MCF 10A (cell line): ENCODE measurements around the gene TRIM40. TPM values are rescaled to one million over a fixed set of nuclear protein-coding genes. Genes with fewer than 3 reads are reported as not detected.
A peak's percentile ranks its signal among the peaks of the same experiment; 100 is the strongest.

Experiments
- BruUV-seq: library from RNA; stranded (reverse); fragments of 400-500 nt; replicated peaks from 2 replicates; lab custom pipeline; 2021; lab: Mats Ljungman, UMichigan
- CTCF ChIA-PET: fragments of 300-600 bp; sonication (Branson Sonifier 250); formaldehyde crosslinking; extraction: SDS; loops from one replicate; lab custom pipeline; 2021; ENCODE audit warnings: antibody characterized with exemption, inconsistent platforms; lab: Yijun Ruan, JAX
- POLR2A ChIA-PET: fragments of 300-600, 350-650 bp; sonication (Branson Sonifier 250); formaldehyde crosslinking; extraction: SDS; loops from one replicate; lab custom pipeline; 2020; ENCODE audit warnings: antibody characterized with exemption, inconsistent platforms; lab: Yijun Ruan, JAX
- DNase-seq: peaks from one replicate; pipeline ENCODE4 v3.0.0-alpha.2; 2018; ENCODE audit not compliant: unreplicated experiment
- H3K27ac Mint-ChIP-seq: one replicate; pipeline ENCODE4 v1.8.0; 2022; ENCODE audit warnings: mild to moderate bottlenecking, low read depth, mixed read lengths; ENCODE audit not compliant: unreplicated experiment
- H3K27me3 Mint-ChIP-seq: one replicate; pipeline ENCODE4 v1.8.0; 2022; ENCODE audit warnings: mixed read lengths; ENCODE audit not compliant: insufficient read depth, unreplicated experiment
- H3K36me3 Mint-ChIP-seq: one replicate; pipeline ENCODE4 v1.8.0; 2022; ENCODE audit warnings: mild to moderate bottlenecking, moderate library complexity, mixed read lengths; ENCODE audit not compliant: insufficient read depth, unreplicated experiment
- H3K4me1 Mint-ChIP-seq: one replicate; pipeline ENCODE4 v1.8.0; 2022; ENCODE audit warnings: mixed read lengths; ENCODE audit not compliant: insufficient read depth, unreplicated experiment
- H3K4me3 Mint-ChIP-seq: one replicate; pipeline ENCODE4 v1.8.0; 2022; ENCODE audit warnings: mild to moderate bottlenecking, moderate library complexity, mixed read lengths; ENCODE audit not compliant: unreplicated experiment
- H3K9me3 Mint-ChIP-seq: one replicate; pipeline ENCODE4 v1.8.0; 2022; ENCODE audit warnings: mixed read lengths; ENCODE audit not compliant: unreplicated experiment
- CTCF ChIP-seq: fragments of 200-600 bp; IDR thresholded peaks from one replicate; pipeline ENCODE4 v1.8.0; 2022; ENCODE audit warnings: antibody characterized with exemption, mild to moderate bottlenecking; ENCODE audit not compliant: unreplicated experiment
- intact Hi-C: fragments of 100-400 bp; cut with micrococcal nuclease; formaldehyde crosslinking; loops from 2 replicates; pipeline ENCODE4 v1.14.1; 2022
- total RNA-seq: library from RNA; stranded (reverse); gene quantifications from 2 replicates; pipeline ENCODE4 v1.2.3, GENCODE V29; 2022

Gene TRIM40
- total RNA-seq, 1 experiment from 2014 or later: not detected

GRCh38 chr6:30101444-30102413, 34.2 kb upstream of the TRIM40 start:
- Mint-ChIP-seq H3K27ac (peak overlapping the region; percentile 84), H3K36me3 (no peaks in the 10 kb centered on the region), H3K27me3 (peaks cover 18% of the 10 kb centered on the region), H3K4me3 (peak overlapping the region; percentile 70), H3K4me1 (peaks cover 38% of the 10 kb centered on the region), H3K9me3 (no peaks in the 10 kb centered on the region)
- no peak for TF ChIP-seq CTCF
- intact Hi-C loops: loop anchor here (2.0 kb wide), 3 partner anchors 35 to 225 kb away; partner anchors contain the start of genes PPP1R11, TRIM26 and TRIM39
- BruUV-seq: TSS peak; percentile 58
- DNase-seq: peak; percentile 89
- ChIA-PET POLR2A (interaction anchor here (0.5 to 5.6 kb wide), 25 partner anchors 8 to 1266 kb away, joined by 3 to 83 read pairs (median 7); partner anchors contain the start of genes POLR1H, PPP1R11, RNF39 and TRIM26), CTCF (interaction anchor here (0.7 to 1.6 kb wide), 10 partner anchors 11 to 110 kb away, joined by 3 to 32 read pairs (median 4); partner anchors contain the start of genes POLR1H and TRIM31)

GRCh38 chr6:30102414-30102969, 33.4 kb upstream of the TRIM40 start:
- Mint-ChIP-seq H3K9me3 (no peaks in the 10 kb centered on the region), H3K4me3 (peak overlapping the region; percentile 70), H3K36me3 (no peaks in the 10 kb centered on the region), H3K27ac (peak overlapping the region; percentile 84), H3K27me3 (peaks cover 15% of the 10 kb centered on the region), H3K4me1 (peaks cover 36% of the 10 kb centered on the region)
- POLR2A ChIA-PET: interaction anchor here (0.6 to 5.6 kb wide), 28 partner anchors 10 to 453 kb away, joined by 3 to 83 read pairs (median 7); partner anchors contain the start of genes POLR1H, PPP1R11, RNF39 and TRIM26
- BruUV-seq: TSS peak; percentile 61
- intact Hi-C loops: loop anchor here (2.0 kb wide), 3 partner anchors 36 to 224 kb away; partner anchors contain the start of genes PPP1R11, TRIM26 and TRIM39
- DNase-seq: peak; percentile 91
- CTCF ChIA-PET: interaction anchor here (0.7 to 5.2 kb wide), 14 partner anchors 10 to 68 kb away, joined by 3 to 153 read pairs (median 6); partner anchors contain the start of genes TRIM10 and TRIM31
- no peak for TF ChIP-seq CTCF

DNA sequence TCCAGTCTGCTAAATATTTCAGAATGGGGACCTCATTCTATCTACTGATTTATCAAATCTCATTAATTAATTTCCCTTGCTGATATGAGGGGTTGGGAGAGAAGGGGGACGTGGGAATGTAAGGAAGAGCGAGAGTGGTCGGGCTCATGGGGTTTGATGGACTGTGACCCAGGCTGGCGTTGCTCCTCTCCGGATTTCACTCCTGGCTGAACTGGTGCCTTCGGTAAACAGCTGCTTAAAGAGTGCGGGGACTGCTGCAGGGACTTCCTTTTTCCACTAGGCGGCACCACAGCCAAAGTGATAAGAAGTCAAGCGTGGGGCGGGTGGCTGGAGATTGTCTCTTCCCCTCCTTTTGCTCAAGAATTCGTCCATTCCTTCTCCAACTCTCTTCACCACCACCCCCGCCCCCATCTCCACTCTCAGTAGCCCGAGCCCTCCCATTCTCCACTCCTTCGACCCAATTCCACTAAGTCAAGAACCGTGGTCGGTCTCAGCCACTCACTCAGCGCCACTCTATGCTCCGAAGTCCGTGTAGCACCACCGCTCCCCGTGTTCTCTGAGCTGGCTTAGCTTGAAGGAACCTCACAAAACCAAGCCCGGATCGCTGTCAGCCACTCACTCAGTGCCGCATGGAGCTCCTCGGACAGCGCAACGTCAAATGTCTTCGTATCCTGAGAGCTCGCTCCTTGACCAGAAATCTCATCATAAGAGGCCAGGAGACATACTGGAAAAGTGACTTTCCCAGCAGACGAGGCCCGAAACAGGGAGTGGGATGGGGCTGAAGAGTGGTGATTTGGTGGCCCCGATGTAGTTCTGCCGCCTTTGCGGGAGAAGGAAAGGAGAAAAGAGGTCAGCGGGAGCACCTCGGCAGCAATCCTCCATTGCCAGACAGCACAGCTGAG, 32.7 kb upstream of the TRIM40 start:
- H3K9me3 Mint-ChIP-seq: no peaks in the 10 kb centered on the region
- H3K4me1 Mint-ChIP-seq: peaks cover 35% of the 10 kb centered on the region
- POLR2A ChIA-PET: interaction anchor here (0.6 to 5.6 kb wide), 17 partner anchors 9 to 354 kb away, joined by 3 to 83 read pairs (median 4); partner anchors contain the start of genes POLR1H, PPP1R11, RNF39 and TRIM31
- peak overlapping the region; percentile 84 for H3K27ac Mint-ChIP-seq
- H3K27me3 Mint-ChIP-seq: peaks cover 7% of the 10 kb centered on the region
- BruUV-seq: no TSS peak
- CTCF ChIA-PET: interaction anchor here (0.6 to 5.2 kb wide), 31 partner anchors 9 to 255 kb away, joined by 3 to 153 read pairs (median 5); partner anchors contain the start of genes PPP1R11, TRIM10 and TRIM31
- H3K4me3 Mint-ChIP-seq: peak overlapping the region; percentile 70
- TF ChIP-seq CTCF: peak; percentile 85
- intact Hi-C loops: loop anchor here (1.0 to 2.0 kb wide), 5 partner anchors 28 to 224 kb away; partner anchors contain the start of genes PPP1R11, TRIM26 and TRIM39
- H3K36me3 Mint-ChIP-seq: no peaks in the 10 kb centered on the region
- peak; percentile 91 for DNase-seq
